Measurements from ENCODE around the gene GNA12. TPM values are rescaled to one million over a fixed set of nuclear protein-coding genes. Genes with fewer than 3 reads are reported as not detected.

Gene GNA12
- total RNA-seq, 1 experiment from 2014 or later = 15.0 TPM

- TF ChIP-seq EZH2 (IDR thresholded peaks at IDR 0.05; ENCODE audit: low read length, unreplicated experiment) (no peak), CTCF (conservative IDR thresholded peaks at IDR 0.05; ENCODE audit: low read depth, low read length) (no peak), EZH2phosphoT487 (IDR thresholded peaks at IDR 0.05; ENCODE audit: borderline replicate concordance, low read length) (no peak)
- ATAC-seq (peak; percentile 66), DNase-seq (peak; percentile 94)
- H3K27ac ChIP-seq (ENCODE audit: low read length) = peak overlapping the region; percentile 99
- TSS peak; percentile 100 for BruUV-seq (replicated peaks)
- H3K9ac ChIP-seq (ENCODE audit: low read length) = peak overlapping the region; percentile 81
- H3K9me3 ChIP-seq (ENCODE audit: low read length) = no peaks in the 10 kb centered on the region
- no peaks in the 10 kb centered on the region for H4K20me1 ChIP-seq (ENCODE audit: low read length)
- H2AFZ ChIP-seq (ENCODE audit: low read length) = peak overlapping the region; percentile 40
- peaks cover 47% of the 10 kb centered on the region for H3K4me1 ChIP-seq (ENCODE audit: insufficient read depth, low read length)
- no peaks in the 10 kb centered on the region for H3F3A ChIP-seq (ENCODE audit: low read length, unreplicated experiment)
- no peaks in the 10 kb centered on the region for H3K9me2 ChIP-seq (replicated peaks; ENCODE audit: low read length)
- H3K27me3 ChIP-seq (ENCODE audit: low read length) = no peaks in the 10 kb centered on the region
- CTCF ChIA-PET = no interaction called here
- peak overlapping the region; percentile 50 for H3K4me3 ChIP-seq (ENCODE audit: low read length)
- peak overlapping the region; percentile 75 for H3K4me2 ChIP-seq (ENCODE audit: low read length)
- intact Hi-C loops (cut with micrococcal nuclease) = no loop called here
- POLR2A ChIA-PET (ENCODE audit: unreplicated experiment) = interaction anchor here (0.5 to 0.7 kb wide), 4 partner anchors 68 to 1799 kb away, joined by 3 to 7 read pairs (median 4); no protein-coding TSS in a partner anchor
- H3K36me3 ChIP-seq (ENCODE audit: low read depth, low read length) = no peaks in the 10 kb centered on the region
- no peaks in the 10 kb centered on the region for H3K79me2 ChIP-seq (ENCODE audit: low read length)
Observed at GRCh38 chr7:2873686-2874551, 29.8 kb upstream of the GNA12 start.

GRCh38 chr7:2873146-2873545 lies 29.0 kb upstream of the GNA12 start:
- H3K27ac ChIP-seq (ENCODE audit: low read length) = peak overlapping the region; percentile 99

More at GRCh38 chr7:2873146-2873545, 29.0 kb upstream of the GNA12 start:
- Histone ChIP-seq H3K4me2 (ENCODE audit: low read length) (peak overlapping the region; percentile 75), H3K9me2 (replicated peaks; ENCODE audit: low read length) (no peaks in the 10 kb centered on the region), H3K9me3 (ENCODE audit: low read length) (no peaks in the 10 kb centered on the region), H3K79me2 (ENCODE audit: low read length) (no peaks in the 10 kb centered on the region), H3K4me3 (ENCODE audit: low read length) (peak overlapping the region; percentile 50), H3K36me3 (ENCODE audit: low read depth, low read length) (no peaks in the 10 kb centered on the region), H3K27me3 (ENCODE audit: low read length) (no peaks in the 10 kb centered on the region), H3F3A (ENCODE audit: low read length, unreplicated experiment) (no peaks in the 10 kb centered on the region), H4K20me1 (ENCODE audit: low read length) (no peaks in the 10 kb centered on the region), H2AFZ (ENCODE audit: low read length) (peak overlapping the region; percentile 40), H3K4me1 (ENCODE audit: insufficient read depth, low read length) (peaks cover 47% of the 10 kb centered on the region), H3K9ac (ENCODE audit: low read length) (peak overlapping the region; percentile 81)
- no TSS peak for BruUV-seq (replicated peaks)
- intact Hi-C loops (cut with micrococcal nuclease) = no loop called here
- DNase-seq (peak; percentile 60), ATAC-seq (peak; percentile 6)
- ChIA-PET POLR2A (ENCODE audit: unreplicated experiment) (interaction anchor here (0.5 to 0.7 kb wide), 2 partner anchors 68 to 1800 kb away, joined by 3 to 7 read pairs; no protein-coding TSS in a partner anchor), CTCF (no interaction called here)
- TF ChIP-seq EZH2 (IDR thresholded peaks at IDR 0.05; ENCODE audit: low read length, unreplicated experiment) (no peak), EZH2phosphoT487 (IDR thresholded peaks at IDR 0.05; ENCODE audit: borderline replicate concordance, low read length) (no peak), CTCF (conservative IDR thresholded peaks at IDR 0.05; ENCODE audit: low read depth, low read length) (no peak)

All from PC-3 (cell line).